Activated CD8-positive, alpha-beta memory T cell treated with anti-CD3 and anti-CD28 coated beads for 48 hours (primary cell): ENCODE results near the gene TMEM248.
"Not testable (repeated sequence)": the region's sequence is repeated elsewhere in the genome, so short reads cannot be mapped to it uniquely, and the experiment has no call there.

Experiments
- DNase-seq, 3 experiments: peaks; one replicate each; pipeline ENCODE4 v3.0.0-alpha.2; 2020; ENCODE audit warnings: low read depth in 2 of 3, low spot score in 2 of 3

The TMEM248 gene

GRCh38 chr7:66908598-66908997 is 12.4 kb upstream of the TMEM248 start:
- not testable (repeated sequence) for DNase-seq

- DNase-seq: no peak
Measured at GRCh38 chr7:66910789-66911188, 10.2 kb upstream of the TMEM248 start.

- DNase-seq: not testable (repeated sequence)
Measured at GRCh38 chr7:66911191-66911590, 9.8 kb upstream of the TMEM248 start.

- no peak for DNase-seq
Measured at GRCh38 chr7:66912195-66912594, 8.8 kb upstream of the TMEM248 start.

GRCh38 chr7:66913118-66914037 is 7.6 kb upstream of the TMEM248 start:
- no peak for DNase-seq

- DNase-seq: not testable (repeated sequence)
Measured at GRCh38 chr7:66917904-66918303, 3.1 kb upstream of the TMEM248 start.

- no peak for DNase-seq
Measured at GRCh38 chr7:66919304-66919703, 1.7 kb upstream of the TMEM248 start.

- no peak for DNase-seq
Measured at GRCh38 chr7:66919704-66920103, 1.3 kb upstream of the TMEM248 start.

- no peak for DNase-seq
Measured at GRCh38 chr7:66920256-66920655, 769 bp upstream of the TMEM248 start.

- no peak for DNase-seq
Measured at GRCh38 chr7:66921396-66921917, 432 bp downstream of the TMEM248 start.

GRCh38 chr7:66921918-66922486 is 977 bp downstream of the TMEM248 start:
- DNase-seq: no peak

- no peak for DNase-seq
Measured at GRCh38 chr7:66925255-66925654, 4.2 kb downstream of the TMEM248 start.

GRCh38 chr7:66927348-66927948 is 6.4 kb downstream of the TMEM248 start:
- no peak for DNase-seq

- DNase-seq: no peak
Measured at GRCh38 chr7:66928388-66928787, 7.4 kb downstream of the TMEM248 start.

GRCh38 chr7:66929165-66929564 is 8.1 kb downstream of the TMEM248 start:
- no peak for DNase-seq

GRCh38 chr7:66929935-66930334 is 8.9 kb downstream of the TMEM248 start:
- DNase-seq: no peak

- no peak for DNase-seq
Measured at GRCh38 chr7:66930341-66930740, 9.3 kb downstream of the TMEM248 start.

- DNase-seq: no peak
Measured at GRCh38 chr7:66933469-66933868, 12.4 kb downstream of the TMEM248 start.

GRCh38 chr7:66937940-66938339 is 16.9 kb downstream of the TMEM248 start:
- DNase-seq: no peak

GRCh38 chr7:66939325-66939724 is 18.3 kb downstream of the TMEM248 start:
- DNase-seq: no peak

GRCh38 chr7:66946545-66946944 is 25.5 kb downstream of the TMEM248 start:
- DNase-seq: no peak
